GM18505 (cell line): Measurements from ENCODE around the gene OR51A2.

Experiments
- ATAC-seq: cut with Tn5 transposase; IDR thresholded peaks from one replicate; pipeline ENCODE4 v1.9.1; 2021; ENCODE audit not compliant: unreplicated experiment
- POLR2A ChIP-seq: IDR thresholded peaks from 4 replicates; pipeline ENCODE4 v1.6.1; 2011; ENCODE audit warnings: borderline replicate concordance; ENCODE audit not compliant: insufficient read depth, insufficient read length; ENCODE audit errors: extremely low read depth

OR51A2 gene

DNA sequence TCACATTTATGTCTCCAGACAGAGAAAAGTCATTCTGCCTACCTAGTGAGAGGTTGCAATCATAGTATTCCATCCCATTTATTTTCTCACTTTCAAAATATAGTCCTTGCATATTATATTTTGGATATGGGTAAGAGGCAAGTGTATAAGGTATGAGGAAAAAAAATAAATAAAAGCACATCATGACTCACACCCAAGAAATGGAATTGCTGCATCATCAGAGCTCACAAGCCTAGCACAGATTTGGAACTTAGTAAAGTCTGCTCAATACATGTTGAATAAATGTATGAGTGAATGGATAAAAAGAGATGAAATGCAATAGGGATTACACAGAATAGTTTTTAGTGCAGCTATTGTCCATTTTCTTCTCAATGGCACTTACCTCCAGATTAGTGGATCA lies 28.9 kb downstream of the OR51A2 start:
- no peak for TF ChIP-seq POLR2A
- ATAC-seq = no peak

DNA sequence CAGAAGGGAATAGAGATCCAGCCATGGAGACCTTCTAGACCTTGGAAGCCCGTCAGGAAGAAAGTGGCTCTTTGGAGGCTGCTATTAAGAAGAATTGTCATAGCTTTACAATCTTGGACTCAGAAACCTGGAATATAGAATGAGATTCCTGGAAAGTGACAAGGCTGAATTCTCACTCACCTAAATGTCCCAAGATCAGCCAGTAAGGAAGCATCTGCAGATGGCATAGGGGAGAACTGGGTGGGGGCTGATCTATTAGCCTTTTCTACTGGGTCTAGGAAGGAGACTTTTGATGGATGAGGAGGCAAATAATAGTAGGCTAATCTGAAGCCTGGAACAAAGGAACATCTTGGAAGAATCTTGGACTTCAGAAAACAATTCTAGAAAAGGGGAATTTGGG lies 31.3 kb downstream of the OR51A2 start, which contains the start of gene OR51G1:
Gene OR51G1, minus strand, starts transcription at position 101 of the 400 bp plus-strand sequence. Its CDS starts 0 bp downstream, at position 101.
- no peak for TF ChIP-seq POLR2A

GRCh38 chr11:4922304-4922703 lies 33.2 kb downstream of the OR51A2 start:
- no peak for TF ChIP-seq POLR2A
- ATAC-seq = no peak

More for the DNA sequence above, 31.3 kb downstream of the OR51A2 start, which contains the start of gene OR51G1:
- no peak for ATAC-seq

GRCh38 chr11:4921796-4922195 lies 33.7 kb downstream of the OR51A2 start:
- no peak for ATAC-seq
- TF ChIP-seq POLR2A = no peak

- no peak for TF ChIP-seq POLR2A
Measured at GRCh38 chr11:4919250-4919649, 36.3 kb downstream of the OR51A2 start, which contains the start of gene OR51G2. TSS of gene OR51G2 (minus strand) at chr11:4919350. CDS start at chr11:4915663, 3,687 bp downstream.

DNA sequence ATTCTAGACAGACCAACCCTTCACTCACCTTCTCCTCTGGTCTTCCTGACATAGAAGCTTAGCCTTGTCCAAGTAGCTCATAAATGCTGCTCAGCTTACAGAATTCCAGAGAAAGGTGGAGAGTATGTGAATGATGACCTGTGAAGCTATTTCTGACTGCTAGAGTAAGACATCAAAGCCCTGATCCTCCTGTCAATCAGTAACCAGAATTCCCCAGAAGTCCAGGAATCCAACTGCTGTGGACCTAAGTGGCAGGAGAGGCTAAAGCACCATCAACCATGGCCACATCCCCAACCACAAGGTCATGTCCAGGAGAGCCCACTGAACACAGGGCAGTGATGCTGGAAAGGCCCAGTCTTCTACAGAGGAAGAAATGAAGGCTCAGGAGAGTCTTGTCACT lies 38.9 kb downstream of the OR51A2 start:
- no peak for ATAC-seq
- no peak for TF ChIP-seq POLR2A

More at GRCh38 chr11:4919250-4919649, 36.3 kb downstream of the OR51A2 start, which contains the start of gene OR51G2:
- no peak for ATAC-seq
